ENCODE data around the gene SFTPB.
"Not testable (repeated sequence)": the region's sequence is repeated elsewhere in the genome, so short reads cannot be mapped to it uniquely, and the experiment has no call there.

The SFTPB gene

GRCh38 chr2:85652056-85652455 is 15.9 kb downstream of the SFTPB start:
- no peak for DNase-seq

- DNase-seq: no peak
These were observed 16.9 kb downstream of the SFTPB start for GRCh38 chr2:85651097-85651496.

- DNase-seq: no peak
These were observed 17.5 kb downstream of the SFTPB start for GRCh38 chr2:85650456-85650855.

GRCh38 chr2:85649201-85650190 is 18.5 kb downstream of the SFTPB start:
- no peak for DNase-seq

GRCh38 chr2:85648619-85649018 is 19.4 kb downstream of the SFTPB start:
- no peak for DNase-seq

- DNase-seq: no peak
These were observed 20.0 kb downstream of the SFTPB start for GRCh38 chr2:85647823-85648526.

GRCh38 chr2:85646166-85646565 is 21.8 kb downstream of the SFTPB start:
- DNase-seq: no peak

GRCh38 chr2:85644909-85645308 is 23.1 kb downstream of the SFTPB start:
- no peak for DNase-seq

GRCh38 chr2:85642725-85643124 is 25.3 kb downstream of the SFTPB start:
- no peak for DNase-seq

GRCh38 chr2:85635636-85636035 is 32.4 kb downstream of the SFTPB start:
- no peak for DNase-seq

GRCh38 chr2:85635011-85635410 is 33.0 kb downstream of the SFTPB start:
- no peak for DNase-seq

GRCh38 chr2:85631316-85631715 is 36.7 kb downstream of the SFTPB start:
- DNase-seq: no peak

GRCh38 chr2:85628658-85629057 is 39.3 kb downstream of the SFTPB start:
- no peak for DNase-seq

GRCh38 chr2:85623991-85624390 is 44.0 kb downstream of the SFTPB start:
- no peak for DNase-seq

GRCh38 chr2:85621338-85621737 is 46.7 kb downstream of the SFTPB start:
- DNase-seq: no peak

- DNase-seq: no peak
These were observed 48.4 kb downstream of the SFTPB start for GRCh38 chr2:85619617-85620016.

GRCh38 chr2:85617723-85618122 is 50.3 kb downstream of the SFTPB start:
- not testable (repeated sequence) for DNase-seq

GRCh38 chr2:85615413-85615728 is 52.6 kb downstream of the SFTPB start:
- DNase-seq: no peak

GRCh38 chr2:85614757-85615156 is 53.2 kb downstream of the SFTPB start:
- not testable (repeated sequence) for DNase-seq

- DNase-seq: no peak
These were observed 54.1 kb downstream of the SFTPB start for GRCh38 chr2:85613717-85614515.

GRCh38 chr2:85611705-85612587 is 56.1 kb downstream of the SFTPB start, which contains the start of gene C2orf68:
C2orf68 (minus strand) TSS chr2:85612066; CDS start chr2:85611984, 82 bp downstream.
- peak; percentile 63 for DNase-seq

GRCh38 chr2:85611217-85611704 is 56.7 kb downstream of the SFTPB start:
- no peak for DNase-seq
